H1 (cell line): ENCODE data around the gene ZDHHC24. TPM values are rescaled to one million over a fixed set of nuclear protein-coding genes. Genes with fewer than 3 reads are reported as not detected.

Experiments
- CTCF ChIA-PET: fragments of 300-600 bp; sonication (Branson Sonifier 250); formaldehyde crosslinking; loops from one replicate; lab custom pipeline; 2021; ENCODE audit not compliant: partially characterized antibody; lab: Charles Lee
- POLR2A ChIA-PET: fragments of 300-600 bp; sonication (Branson Sonifier 250); formaldehyde crosslinking; loops from one replicate; lab custom pipeline; 2021; ENCODE audit warnings: inconsistent platforms; ENCODE audit not compliant: partially characterized antibody; lab: Charles Lee
- DNase-seq, 2 experiments: peaks; one replicate each; pipeline versions ENCODE4 v3.0.0 to v3.0.0-alpha.2; 2010 to 2022; ENCODE audit warnings: low spot score in 2 of 2, low read depth in 1 of 2, mixed read lengths in 1 of 2
- FAIRE-seq: peaks from 2 replicates; lab custom pipeline; 2011; peaks lifted over from hg19 to GRCh38; lab: Jason Lieb, UNC
- H2AFZ ChIP-seq: 2 replicates; pipeline ENCODE4 v1.8.1; 2012; ENCODE audit warnings: low read length, inconsistent platforms
- H2AK5ac ChIP-seq: 2 replicates; pipeline ENCODE4 v1.6.1; 2013; ENCODE audit warnings: low read depth, low read length
- H2BK120ac ChIP-seq: replicated peaks from 2 replicates; pipeline ENCODE3; 2013; ENCODE audit warnings: low read depth, low read length, inconsistent platforms
- H2BK12ac ChIP-seq: 2 replicates; pipeline ENCODE4 v1.6.1; 2013; ENCODE audit warnings: low read depth, low read length
- H2BK15ac ChIP-seq: 2 replicates; pipeline ENCODE4 v1.6.1; 2013; ENCODE audit warnings: low read length
- H2BK20ac ChIP-seq: 2 replicates; pipeline ENCODE4 v1.6.1; 2013; ENCODE audit warnings: low read length
- H2BK5ac ChIP-seq: 2 replicates; pipeline ENCODE4 v1.6.1; 2013; ENCODE audit warnings: low read depth, low read length
- H3K14ac ChIP-seq: 2 replicates; pipeline ENCODE4 v1.6.1; 2013; ENCODE audit warnings: inconsistent platforms; ENCODE audit not compliant: insufficient read length
- H3K18ac ChIP-seq: 2 replicates; pipeline ENCODE4 v1.6.1; 2013; ENCODE audit warnings: low read length; ENCODE audit errors: extremely low read depth
- H3K23ac ChIP-seq: 2 replicates; pipeline ENCODE4 v1.6.1; 2013; ENCODE audit warnings: inconsistent platforms; ENCODE audit not compliant: insufficient read length
- H3K23me2 ChIP-seq: 2 replicates; pipeline ENCODE4 v1.6.1; 2013; ENCODE audit warnings: low read depth, low read length
- H3K27ac ChIP-seq: 2 replicates; pipeline ENCODE4 v1.6.1; 2011; ENCODE audit warnings: low read depth, low read length, inconsistent platforms
- H3K27me3 ChIP-seq, 4 experiments: replicated peaks in 1 of 4; 1 replicate in 1 of 4; 2 replicates in 3 of 4; pipeline versions ENCODE4 v1.6.1 to v1.8.1; 2011 to 2013; ENCODE audit warnings: low read length in 3 of 4, mild to moderate bottlenecking in 3 of 4, inconsistent platforms in 2 of 4, mixed read lengths in 2 of 4, moderate library complexity in 1 of 4; ENCODE audit not compliant: control insufficient read depth in 3 of 4, insufficient read depth in 3 of 4; ENCODE audit errors: extremely low read depth in 1 of 4
- H3K36me3 ChIP-seq, 4 experiments: 2 replicates each; pipeline versions ENCODE4 v1.6.1 to v1.8.1; 2011 to 2013; ENCODE audit warnings: mild to moderate bottlenecking in 4 of 4, low read length in 3 of 4, moderate library complexity in 2 of 4, control low read depth in 1 of 4, inconsistent platforms in 1 of 4; ENCODE audit not compliant: insufficient read depth in 4 of 4, control insufficient read depth in 2 of 4
- H3K4ac ChIP-seq: replicated peaks from 2 replicates; pipeline ENCODE3; 2013; ENCODE audit warnings: low read length, low read depth, mixed read lengths, inconsistent platforms; ENCODE audit not compliant: insufficient read length
- H3K4me1 ChIP-seq, 4 experiments: replicated peaks in 1 of 4; 1 replicate in 1 of 4; 2 replicates in 3 of 4; pipeline versions ENCODE4 v1.6.1 to v1.8.1; 2011 to 2013; ENCODE audit warnings: low read length in 3 of 4, inconsistent platforms in 2 of 4, mixed read lengths in 1 of 4; ENCODE audit not compliant: insufficient read depth in 4 of 4, control insufficient read depth in 3 of 4
- H3K4me2 ChIP-seq, 2 experiments: 2 replicates each; pipeline versions ENCODE4 v1.6.1 to v1.8.1; 2011 to 2013; ENCODE audit warnings: low read depth in 2 of 2, low read length in 2 of 2, control low read depth in 1 of 2, inconsistent platforms in 1 of 2, mild to moderate bottlenecking in 1 of 2; ENCODE audit not compliant: insufficient read depth in 1 of 2
- H3K4me3 ChIP-seq, 4 experiments: fragments of 200-600, 300-600 bp in 1 of 4; sonication (generic), shearing (Covaris generic), sonication (Bioruptor Twin) in 1 of 4; 2 replicates each; pipeline versions ENCODE4 v1.5.1 to v1.8.1; 2011 to 2016; ENCODE audit warnings: low read length in 4 of 4, low read depth in 3 of 4, control low read depth in 2 of 4, inconsistent platforms in 2 of 4, mild to moderate bottlenecking in 2 of 4, mixed read lengths in 1 of 4, moderate library complexity in 1 of 4; ENCODE audit not compliant: insufficient read depth in 2 of 4; ENCODE audit errors: extremely low read depth in 1 of 4
- H3K56ac ChIP-seq: replicated peaks from 2 replicates; pipeline ENCODE3; 2013; ENCODE audit warnings: low read depth, mild to moderate bottlenecking, mixed read lengths, low read length, inconsistent platforms; ENCODE audit not compliant: insufficient read length
- H3K79me1 ChIP-seq: 2 replicates; pipeline ENCODE4 v1.6.1; 2013; ENCODE audit warnings: low read depth, low read length, control low read depth
- H3K79me2 ChIP-seq, 2 experiments: 2 replicates each; pipeline versions ENCODE4 v1.6.1 to v1.8.1; 2012 to 2013; ENCODE audit warnings: low read length in 2 of 2, mild to moderate bottlenecking in 2 of 2, inconsistent platforms in 1 of 2; ENCODE audit not compliant: insufficient read depth in 2 of 2, control insufficient read depth in 1 of 2
- H3K9ac ChIP-seq, 4 experiments: replicated peaks in 1 of 4; 1 replicate in 1 of 4; 2 replicates in 3 of 4; pipeline versions ENCODE4 v1.6.1 to v1.8.1; 2011 to 2013; ENCODE audit warnings: low read depth in 3 of 4, low read length in 3 of 4, control low read depth in 2 of 4, mild to moderate bottlenecking in 2 of 4, moderate library complexity in 2 of 4, inconsistent platforms in 1 of 4; ENCODE audit errors: extremely low read depth in 1 of 4
- H3K9me3 ChIP-seq, 2 experiments: 2 replicates each; pipeline versions ENCODE4 v1.6.1 to v1.8.1; 2012 to 2013; ENCODE audit warnings: mild to moderate bottlenecking in 2 of 2, moderate library complexity in 2 of 2, control low read depth in 1 of 2, inconsistent platforms in 1 of 2, low read depth in 1 of 2, low read length in 1 of 2, mixed read lengths in 1 of 2; ENCODE audit not compliant: insufficient read depth in 2 of 2
- H4K20me1 ChIP-seq, 2 experiments: replicated peaks in 1 of 2; 2 replicates each; pipeline versions ENCODE3 to v1.8.1; 2011 to 2013; ENCODE audit warnings: inconsistent platforms in 2 of 2, low read length in 2 of 2, mild to moderate bottlenecking in 1 of 2; ENCODE audit not compliant: insufficient read depth in 2 of 2, control insufficient read depth in 1 of 2
- H4K5ac ChIP-seq: 2 replicates; pipeline ENCODE4 v1.6.1; 2013; ENCODE audit warnings: low read length, low read depth, mixed read lengths, inconsistent platforms; ENCODE audit not compliant: insufficient read length
- H4K8ac ChIP-seq: 2 replicates; pipeline ENCODE4 v1.8.0; 2013; ENCODE audit warnings: mild to moderate bottlenecking, moderate library complexity, low read length, inconsistent platforms; ENCODE audit not compliant: insufficient read depth; ENCODE audit errors: extremely low read depth
- H4K91ac ChIP-seq: replicated peaks from 2 replicates; pipeline ENCODE3; 2013; ENCODE audit warnings: low read length, mixed read lengths, inconsistent platforms; ENCODE audit not compliant: insufficient read length
- MAFK ChIP-seq: IDR thresholded peaks from 2 replicates; pipeline ENCODE4 v1.6.1; 2012; ENCODE audit warnings: low read depth, mild to moderate bottlenecking, improper control_type of control experiment, low read length
- WGBS, 2 experiments: shearing (Covaris generic) in 1 of 2; methylation state at CpG; one replicate each; pipeline versions ENCODE4 v1.1.6 to v1.1.7; 2013 to 2015; ENCODE audit warnings: low lambda C conversion rate in 2 of 2, mixed read lengths in 2 of 2, inconsistent platforms in 1 of 2, low coverage in 1 of 2, missing lambda C conversion rate in 1 of 2; ENCODE audit not compliant: insufficient replicate concordance in 2 of 2, insufficient coverage in 1 of 2, insufficient read length in 1 of 2; ENCODE audit errors: extremely low coverage in 1 of 2, missing lambda C conversion rate in 1 of 2; 5-methylcytosine and 5-hydroxymethylcytosine counted together
- polyA plus RNA-seq, 7 experiments: library from polyadenylated mRNA; depleted of rRNA in 3 of 7; stranded (reverse) in 5 of 7; unstranded in 2 of 7; fragments of >200 nt in 5 of 7; fragments of 200-250 nt in 2 of 7; gene quantifications; 1 replicate in 5 of 7; 2 replicates in 1 of 7; 4 replicates in 1 of 7; pipeline versions ENCODE4 v1.2.1 to v1.2.3, GENCODE V29; 2011 to 2013; ENCODE audit warnings: missing spikeins in 2 of 7, mixed read lengths in 2 of 7
- total RNA-seq: library from RNA; stranded (reverse); fragmentation: NEBNext Ultra II Directional; extraction: Animal tissue kit (Norgen Biotek cat#: 25700); gene quantifications from 2 replicates; pipeline ENCODE4 v1.2.1, GENCODE V29; 2021

ZDHHC24 gene
- total and polyA plus RNA-seq, 2 of the 8 experiments (the other 6 are each of a cell fraction or from before 2014, with no cell fraction given), result 8.4 to 9.7 TPM

DNA sequence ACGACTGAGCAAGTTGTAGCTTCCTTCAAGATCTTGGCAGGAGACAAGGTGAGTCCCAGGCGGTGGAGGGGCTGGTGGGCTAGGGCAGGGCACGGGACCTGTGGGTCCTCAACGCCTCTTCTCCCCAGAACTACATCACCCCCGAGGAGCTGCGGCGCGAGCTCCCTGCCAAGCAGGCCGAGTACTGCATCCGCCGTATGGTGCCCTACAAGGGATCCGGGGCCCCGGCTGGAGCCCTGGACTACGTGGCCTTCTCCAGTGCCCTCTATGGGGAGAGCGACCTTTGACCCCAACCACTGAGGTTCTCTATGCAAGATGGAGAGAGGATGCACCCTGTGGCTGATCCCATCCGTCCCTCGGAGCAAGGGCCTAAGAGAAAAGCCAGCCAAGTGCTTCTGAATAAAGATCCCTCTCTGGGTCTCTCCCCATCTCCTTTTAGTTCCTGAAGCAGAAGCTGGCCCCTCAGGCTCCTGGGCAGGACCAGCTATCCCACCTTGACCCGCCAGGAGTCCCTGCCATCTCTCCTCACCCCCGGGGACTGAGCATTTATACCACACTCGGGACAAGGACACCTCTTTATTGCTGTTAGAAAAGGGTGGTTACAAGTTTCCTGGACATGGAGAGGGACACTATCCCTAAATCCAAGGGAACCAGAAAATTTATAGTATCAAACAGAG lies 17.2 kb upstream of the ZDHHC24 start:
- FAIRE-seq, result no peak
- 89% methylated on average over 14 of the region's 20 CpGs; no CpG with 5 or more reads in 1 of the 2 experiments for WGBS, 2 experiments

More for the DNA sequence above, 17.2 kb upstream of the ZDHHC24 start:
- no peaks in the 10 kb centered on the region for H3K27me3 ChIP-seq
- H3K23me2 ChIP-seq, result no peaks in the 10 kb centered on the region
- no peak overlapping the region for H3K56ac ChIP-seq
- ChIA-PET CTCF (interaction anchor here (0.6 to 3.5 kb wide), 9 partner anchors 9 to 166 kb away, joined by 3 to 12 read pairs (median 4); partner anchors contain the start of genes ACTN3, RBM4B and ZDHHC24), POLR2A (interaction anchor here (0.8 to 7.4 kb wide), 12 partner anchors 7 to 114 kb away, joined by 3 to 54 read pairs (median 4); partner anchors contain the start of genes ACTN3, DPP3, RBM14 and RBM4)
- no peak overlapping the region for H3K9ac ChIP-seq
- no peak overlapping the region for H4K91ac ChIP-seq
- no peaks in the 10 kb centered on the region for H3K9me3 ChIP-seq
- no peak overlapping the region for H2BK20ac ChIP-seq
- H4K20me1 ChIP-seq, result no peaks in the 10 kb centered on the region
- no peak overlapping the region for H3K27ac ChIP-seq
- H3K4me3 ChIP-seq, result no peak overlapping the region
- H2AFZ ChIP-seq, result no peak overlapping the region
- TF ChIP-seq MAFK, result no peak
- H3K18ac ChIP-seq, result no peak overlapping the region
- no peak overlapping the region for H2BK12ac ChIP-seq
- peaks cover 10 to 41% (median 35%) of the 10 kb centered on the region in 4 experiments for H3K36me3 ChIP-seq
- H2BK5ac ChIP-seq, result no peak overlapping the region
- H3K14ac ChIP-seq, result no peak overlapping the region
- H3K4me2 ChIP-seq, result no peak overlapping the region
- H4K5ac ChIP-seq, result no peak overlapping the region
- H3K4ac ChIP-seq, result no peak overlapping the region
- peaks cover 0 to 2% (median 0%) of the 10 kb centered on the region in 4 experiments; a peak in 1 of 7 replicates for H3K4me1 ChIP-seq
- H2BK120ac ChIP-seq, result no peak overlapping the region
- no peaks in the 10 kb centered on the region for H3K79me2 ChIP-seq
- no peaks in the 10 kb centered on the region for H3K79me1 ChIP-seq
- DNase-seq, result no peak
- no peak overlapping the region for H2BK15ac ChIP-seq
- H2AK5ac ChIP-seq, result no peak overlapping the region
- H3K23ac ChIP-seq, result no peak overlapping the region
- no peak overlapping the region for H4K8ac ChIP-seq
